Measurements from ENCODE around the gene SUMF2. TPM values are rescaled to one million over a fixed set of nuclear protein-coding genes. Genes with fewer than 3 reads are reported as not detected.

Gene SUMF2
- total RNA-seq, 2 donors from 2014 or later = 96.5 to 100 TPM

Other genes with a start within 250 kb of the SUMF2 start
- gene SEPTIN14, start 201.5 kb upstream of the SUMF2 start, total RNA-seq = not detected
- gene ZNF713, start 176.8 kb upstream of the SUMF2 start, total RNA-seq = 1 to 10 TPM; 1.4 to 2.6 TPM
- gene MRPS17, start 112.4 kb upstream of the SUMF2 start, total RNA-seq = 10 to 100 TPM; 10.4 to 14.7 TPM
- gene NIPSNAP2, start 99.7 kb upstream of the SUMF2 start, total RNA-seq = 10 to 100 TPM; 57.9 to 77.8 TPM
- 10 to 100 TPM in 1 of 2 donors, 1 to 10 TPM in 1; 8.5 to 10.9 TPM for gene PSPH, start 12.8 kb upstream of the SUMF2 start, total RNA-seq
- 10 to 100 TPM; 65.1 to 76.7 TPM for gene CCT6A, start 12.5 kb upstream of the SUMF2 start, total RNA-seq
- 1 to 10 TPM in 1 of 2 donors, under 1 TPM in 1; 0.67 to 1.5 TPM for gene PHKG1, start 28.7 kb downstream of the SUMF2 start, total RNA-seq
- gene CHCHD2, start 42.2 kb downstream of the SUMF2 start, total RNA-seq = 100 to 1,000 TPM; 294 to 314 TPM
- gene NUPR2, start 52.1 kb downstream of the SUMF2 start, total RNA-seq = 1 to 10 TPM in 1 of 2 donors, under 1 TPM in 1; 0.95 to 1.4 TPM